NCI-H1930 (cell line): ENCODE measurements around the gene DCLK2.

ENCODE experiments used
- DNase-seq, 2 experiments: peaks; one replicate each; lab custom pipeline; 2025; lab: John Stamatoyannopoulos, UW

DCLK2 gene

GRCh38 chr4:150117629-150118028, 39.4 kb downstream of the DCLK2 start:
- no peak for DNase-seq

DNA sequence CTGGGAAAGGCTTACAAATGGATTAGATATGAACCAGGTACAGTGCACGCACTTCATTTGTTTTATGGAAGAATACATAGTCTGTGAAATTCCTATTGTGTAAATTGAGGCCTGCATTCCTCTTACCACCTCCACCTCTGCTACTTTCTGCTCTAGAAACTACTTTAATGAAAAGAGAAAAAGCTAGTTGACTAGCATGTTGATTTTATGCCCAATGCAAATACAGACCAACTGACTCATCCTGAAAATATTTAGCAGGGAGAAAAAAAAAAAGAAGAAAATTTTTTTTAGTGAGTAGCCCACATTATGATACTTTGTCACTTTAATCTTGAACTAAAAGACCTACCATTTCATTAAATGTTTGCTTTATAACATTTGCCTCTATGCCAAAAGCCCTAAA, 41.2 kb downstream of the DCLK2 start:
- no peak for DNase-seq

GRCh38 chr4:150123087-150123486, 44.8 kb downstream of the DCLK2 start:
- DNase-seq: no peak

- no peak for DNase-seq
These were observed 45.8 kb downstream of the DCLK2 start for GRCh38 chr4:150123796-150124677.

GRCh38 chr4:150126201-150126863, 48.1 kb downstream of the DCLK2 start:
- DNase-seq: no peak

DNA sequence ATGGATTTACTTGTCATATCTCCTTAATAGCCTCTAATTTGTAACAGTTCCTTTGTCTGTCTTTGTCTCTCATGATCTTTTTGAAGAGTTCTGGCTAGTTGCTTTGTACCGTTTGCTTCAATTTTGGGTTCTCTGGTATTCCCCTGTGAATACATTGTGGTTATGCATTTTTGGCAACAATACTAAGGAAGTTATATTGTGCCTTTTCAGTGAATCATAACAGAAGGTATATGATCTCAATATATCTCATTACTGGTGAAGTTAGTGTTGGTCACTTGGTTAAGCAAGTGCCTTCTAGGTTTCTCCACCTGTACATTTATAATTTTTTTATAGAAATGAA, 48.6 kb downstream of the DCLK2 start:
- DNase-seq: no peak

DNA sequence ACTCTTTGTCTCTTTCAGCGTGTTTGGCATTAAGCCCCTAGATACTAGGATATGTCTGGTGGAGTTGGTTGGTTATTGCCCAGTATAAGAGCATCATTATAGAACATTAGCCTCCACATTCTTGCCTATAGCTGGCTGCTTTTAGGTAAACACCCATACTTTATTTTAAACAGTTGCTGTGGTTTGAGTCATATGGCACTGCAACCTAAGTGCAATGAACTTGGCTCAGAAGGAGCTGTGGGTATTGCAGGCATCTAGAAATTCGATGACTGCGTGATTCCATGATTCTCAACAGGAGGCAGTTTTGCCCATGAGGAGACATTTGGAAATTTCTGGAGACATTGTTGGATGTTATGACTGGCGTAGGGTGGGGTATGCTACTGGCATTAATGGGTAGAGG, 49.5 kb downstream of the DCLK2 start:
- DNase-seq: no peak

DNA sequence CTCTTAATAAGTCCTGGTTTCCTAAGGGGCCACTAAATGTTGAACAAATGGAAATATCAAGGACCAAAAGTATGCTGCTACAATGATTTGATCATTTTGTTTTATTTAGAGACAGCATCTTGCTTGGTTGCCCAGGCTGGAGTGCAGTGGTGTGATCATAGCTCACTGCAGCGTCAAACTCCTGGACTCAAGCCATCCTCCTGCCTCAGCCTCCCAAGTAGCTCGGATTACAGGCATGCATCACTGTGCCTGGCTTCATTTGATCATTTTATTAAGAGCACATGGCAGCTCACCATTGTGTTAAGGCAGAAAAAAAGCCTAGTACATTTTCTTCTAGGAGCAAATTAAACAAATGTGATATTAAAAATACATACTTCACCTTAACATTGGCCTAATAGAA, 52.7 kb downstream of the DCLK2 start:
- DNase-seq: no peak

- DNase-seq: no peak
These were observed 53.5 kb downstream of the DCLK2 start for GRCh38 chr4:150131581-150132228.

- no peak for DNase-seq
These were observed 55.4 kb downstream of the DCLK2 start for GRCh38 chr4:150133605-150134004.

GRCh38 chr4:150135134-150135772, 57.0 kb downstream of the DCLK2 start:
- no peak for DNase-seq

DNA sequence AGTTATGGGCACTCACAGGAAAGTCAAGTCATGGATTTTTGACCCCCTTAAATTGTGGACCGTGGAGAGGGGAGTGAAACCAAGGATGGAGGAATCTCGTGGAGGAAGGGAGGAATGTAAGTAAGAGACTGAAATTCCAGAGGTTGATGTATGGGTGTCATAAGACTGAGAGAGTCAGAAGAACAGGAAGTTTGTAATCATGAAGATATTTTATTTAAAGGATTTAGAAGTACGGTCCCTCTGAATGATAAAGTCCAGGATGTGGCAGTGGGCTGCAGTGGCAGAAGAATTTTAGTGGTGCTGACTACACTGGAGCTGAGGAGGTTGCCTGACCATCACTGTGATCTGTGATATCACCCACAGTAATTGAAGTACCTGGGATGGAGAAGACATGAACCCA, 57.8 kb downstream of the DCLK2 start:
- no peak for DNase-seq

DNA sequence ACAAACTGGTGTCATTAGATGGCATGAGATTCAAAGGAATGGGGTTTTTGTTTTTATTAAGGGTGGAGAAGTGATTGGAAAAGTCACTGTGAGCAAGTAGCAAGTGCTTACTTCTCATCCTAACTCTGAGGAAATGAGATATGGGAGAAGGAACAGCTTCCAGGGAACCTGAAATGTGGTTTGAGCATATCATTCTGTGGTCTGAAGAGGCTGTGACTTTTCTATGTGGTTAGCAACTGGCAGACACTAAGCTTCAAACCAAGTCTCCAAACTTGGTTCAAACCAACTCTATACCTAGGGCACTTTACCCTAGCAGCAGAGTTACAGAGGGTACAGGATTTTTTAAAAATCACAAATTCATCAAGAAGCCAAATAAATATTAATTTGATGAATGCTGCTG, 58.2 kb downstream of the DCLK2 start:
- no peak for DNase-seq

DNA sequence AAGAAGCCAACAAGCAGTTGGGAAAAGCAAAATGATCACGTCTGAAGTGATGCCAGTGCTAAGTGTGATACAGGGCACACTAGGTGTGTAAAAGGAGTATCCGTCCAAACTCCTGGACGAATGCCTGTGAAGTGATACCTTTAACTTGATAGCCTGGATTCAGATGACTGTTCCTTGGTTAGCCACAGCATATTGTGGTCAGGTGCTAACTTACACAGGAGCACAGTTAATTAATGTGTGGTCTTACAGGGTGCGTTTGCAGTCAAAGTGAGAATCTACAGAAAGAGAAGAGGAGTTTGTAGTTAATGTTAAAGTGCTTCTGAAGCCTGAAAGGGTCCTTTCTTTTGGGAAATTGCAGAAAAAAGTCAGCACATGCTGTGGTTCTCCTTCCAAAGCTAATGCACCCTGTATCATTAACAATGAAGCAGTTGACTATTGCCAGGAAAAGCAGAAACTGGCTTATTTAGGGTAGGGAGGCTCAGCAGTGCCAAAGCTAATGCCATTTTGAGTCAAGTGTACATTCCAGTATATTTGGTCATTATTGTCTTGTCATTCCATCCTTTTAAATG, 61.1 kb downstream of the DCLK2 start:
- DNase-seq: no peak

GRCh38 chr4:150140774-150141400, 62.6 kb downstream of the DCLK2 start:
- no peak for DNase-seq

DNA sequence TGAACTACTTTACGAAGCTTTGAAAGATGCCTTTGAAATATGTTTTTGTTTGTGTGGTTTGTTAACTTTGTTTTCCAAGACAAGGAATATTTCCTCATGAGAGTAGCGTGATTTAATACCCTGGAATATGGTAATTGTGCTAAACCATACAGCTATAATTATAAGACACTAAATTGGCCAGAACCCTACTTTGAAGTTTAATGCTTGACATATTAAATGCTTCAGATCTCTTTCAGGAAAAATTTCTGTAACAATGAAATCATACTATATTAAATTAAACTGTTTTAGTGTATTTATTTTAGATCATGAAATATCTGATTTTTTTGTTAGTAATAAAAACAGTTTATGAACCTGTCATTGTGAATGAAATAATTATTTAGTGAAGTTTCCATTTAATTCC, 63.5 kb downstream of the DCLK2 start:
- DNase-seq: no peak

DNA sequence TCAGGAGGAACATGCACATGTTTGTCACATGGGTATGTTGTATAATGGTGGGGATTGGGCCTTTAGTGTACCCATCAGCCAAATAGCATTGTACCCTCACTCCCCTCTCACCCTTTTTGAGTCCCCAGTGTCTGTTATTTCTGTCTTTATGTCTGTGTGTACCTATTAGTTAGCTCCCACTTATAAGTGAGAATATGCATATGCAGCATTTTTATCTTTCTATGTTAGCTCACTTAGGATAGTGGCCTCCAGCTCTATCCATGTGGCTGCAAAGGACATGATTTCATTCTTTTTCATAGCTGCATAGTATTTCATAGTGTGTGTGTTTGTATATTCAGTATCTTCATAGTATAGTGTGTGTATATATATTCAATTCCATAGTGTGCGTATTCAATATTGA, 64.6 kb downstream of the DCLK2 start:
- DNase-seq: no peak

DNA sequence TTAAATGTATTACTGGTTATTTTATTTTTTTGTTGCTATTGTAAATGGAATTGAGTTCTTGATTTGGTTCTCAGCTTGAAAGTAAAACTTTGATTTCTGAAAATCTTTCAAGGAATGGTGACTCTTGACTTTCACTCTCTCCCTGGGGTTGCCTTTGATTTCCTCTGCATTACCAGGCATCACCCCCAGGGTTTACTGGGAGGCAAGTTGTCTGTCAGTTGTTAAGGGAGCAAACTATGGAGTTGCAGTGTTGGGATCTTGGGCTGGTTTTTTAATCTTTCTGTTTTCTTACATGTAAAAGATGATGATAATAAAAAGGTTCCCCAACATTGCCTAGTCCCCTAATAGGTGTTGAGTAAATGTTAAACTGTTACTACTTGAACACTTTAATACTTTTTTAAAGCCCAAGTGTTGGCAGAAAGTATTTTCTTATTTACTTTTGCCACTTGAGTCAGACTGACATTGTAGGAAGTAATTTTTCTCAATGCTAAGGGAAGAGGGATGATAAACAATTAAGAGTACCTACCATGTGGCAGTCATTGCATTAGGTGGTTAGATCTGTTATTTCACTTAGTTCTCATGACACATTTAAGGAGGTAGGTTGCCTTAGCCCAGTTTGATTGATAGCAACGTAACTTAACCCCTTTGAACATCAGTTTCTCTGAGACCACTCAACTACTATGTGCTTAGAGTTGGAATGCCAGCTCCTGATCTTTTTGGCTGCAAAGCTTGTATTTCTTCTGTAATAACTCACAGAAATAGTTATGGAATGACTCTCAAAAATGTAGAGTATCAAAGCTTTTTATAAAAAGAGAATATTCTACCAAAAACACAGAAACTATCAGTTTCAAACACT, 67.1 kb downstream of the DCLK2 start:
- no peak for DNase-seq

DNA sequence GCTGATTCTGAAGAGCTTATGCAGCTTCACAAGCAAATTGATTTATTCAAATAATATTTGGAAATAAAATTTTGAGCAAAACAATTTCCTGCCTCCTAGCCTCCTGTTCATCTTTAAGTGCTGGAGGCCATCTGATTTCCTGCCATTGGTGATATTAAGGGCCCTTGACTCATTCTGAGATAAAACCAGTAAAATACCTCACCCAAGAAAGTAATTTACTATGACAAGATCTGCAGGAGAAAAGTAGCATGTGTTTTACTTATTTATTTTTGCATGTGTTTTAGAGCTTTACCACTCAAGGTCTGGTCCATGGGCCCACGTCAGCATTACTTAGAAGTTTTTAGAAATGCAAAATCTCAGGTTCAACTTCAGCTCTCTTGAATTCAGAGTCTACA, 67.7 kb downstream of the DCLK2 start:
- DNase-seq: no peak

DNA sequence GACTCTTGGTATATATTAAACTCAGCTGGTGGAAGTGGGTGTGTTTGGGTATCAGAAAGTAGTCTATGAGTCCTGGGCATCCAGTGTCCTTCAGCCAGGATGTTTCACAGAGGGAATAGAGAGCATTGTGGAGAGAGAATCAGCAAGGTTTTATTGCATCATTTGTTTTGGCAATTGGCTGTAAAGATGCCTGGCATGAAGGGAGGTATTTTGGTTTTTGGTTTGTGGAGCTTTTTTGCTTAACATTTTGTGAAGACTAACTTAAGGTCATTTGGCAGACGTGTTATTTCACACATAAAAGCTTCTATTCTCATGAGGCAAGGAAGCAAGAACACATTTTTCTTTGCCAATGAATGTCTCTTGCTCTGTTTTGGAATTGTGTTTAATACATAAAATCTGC, 71.1 kb downstream of the DCLK2 start:
- no peak for DNase-seq

DNA sequence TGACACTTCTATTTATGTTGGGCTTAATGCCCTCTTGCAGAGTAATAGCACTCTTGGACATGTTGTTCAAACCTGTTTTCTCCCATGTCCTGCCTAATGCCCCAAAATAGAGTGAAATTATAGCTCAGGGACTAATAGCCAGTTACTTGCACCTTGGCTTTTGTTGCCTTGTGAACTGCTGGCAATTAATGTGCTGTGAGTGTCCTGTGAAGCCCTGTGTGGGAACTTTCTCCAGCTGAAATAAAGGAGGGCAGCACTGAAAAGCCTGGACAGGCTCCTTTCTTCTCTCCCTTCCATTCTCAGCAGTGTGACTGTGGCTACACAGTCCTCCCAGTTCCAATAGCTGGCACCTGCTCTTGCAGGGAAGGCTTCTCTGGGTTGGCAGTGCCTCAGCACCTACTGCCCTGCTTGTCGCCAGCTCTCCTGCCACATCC, 72.4 kb downstream of the DCLK2 start:
- DNase-seq: no peak
